Esophagus muscularis mucosa (tissue), 4 donors: ENCODE measurements around the gene DRG2.

Experiments used
- EP300 ChIP-seq: sonication (generic); formaldehyde crosslinking; IDR thresholded peaks from one replicate; pipeline ENCODE4 v1.6.1; 2017; ENCODE audit warnings: antibody characterized with exemption
- POLR2AphosphoS5 ChIP-seq, 2 donors: sonication (generic); formaldehyde crosslinking; IDR thresholded peaks; one replicate each; pipeline ENCODE4 v1.6.1; 2017; ENCODE audit warnings: antibody characterized with exemption in 2 of 2
- TF ChIP-seq, protein P1 (sequence below), 3 experiments: fragments of 200-600 bp in 2 of 3; fragments of 450-650 bp in 1 of 3; sonication (generic) in 2 of 3; IDR thresholded peaks; one replicate each; pipeline ENCODE4 v1.5.1; 2017 to 2019; ENCODE audit warnings: antibody characterized with exemption in 3 of 3, mild to moderate bottlenecking in 2 of 3, moderate library complexity in 1 of 3

DNA sequence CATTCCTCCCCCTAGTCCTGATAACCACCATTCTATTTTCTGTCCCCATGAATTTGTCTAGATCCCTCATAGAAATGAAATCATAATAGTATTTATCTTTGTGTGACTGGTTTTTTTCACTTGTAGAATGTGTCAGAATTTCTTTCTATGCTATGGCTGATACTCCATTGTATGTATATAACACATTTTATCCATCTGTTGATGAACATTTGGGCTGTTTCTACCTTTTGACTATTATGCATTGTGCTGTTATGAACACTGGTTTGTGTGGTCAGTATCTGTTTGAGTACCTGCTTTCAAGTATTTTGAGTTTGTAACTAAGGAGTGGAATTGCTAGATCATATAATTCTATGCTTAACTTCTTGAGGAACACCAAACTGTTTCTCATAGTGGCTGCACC is 16.0 kb upstream of the DRG2 start:
- TF ChIP-seq, protein P1, sequence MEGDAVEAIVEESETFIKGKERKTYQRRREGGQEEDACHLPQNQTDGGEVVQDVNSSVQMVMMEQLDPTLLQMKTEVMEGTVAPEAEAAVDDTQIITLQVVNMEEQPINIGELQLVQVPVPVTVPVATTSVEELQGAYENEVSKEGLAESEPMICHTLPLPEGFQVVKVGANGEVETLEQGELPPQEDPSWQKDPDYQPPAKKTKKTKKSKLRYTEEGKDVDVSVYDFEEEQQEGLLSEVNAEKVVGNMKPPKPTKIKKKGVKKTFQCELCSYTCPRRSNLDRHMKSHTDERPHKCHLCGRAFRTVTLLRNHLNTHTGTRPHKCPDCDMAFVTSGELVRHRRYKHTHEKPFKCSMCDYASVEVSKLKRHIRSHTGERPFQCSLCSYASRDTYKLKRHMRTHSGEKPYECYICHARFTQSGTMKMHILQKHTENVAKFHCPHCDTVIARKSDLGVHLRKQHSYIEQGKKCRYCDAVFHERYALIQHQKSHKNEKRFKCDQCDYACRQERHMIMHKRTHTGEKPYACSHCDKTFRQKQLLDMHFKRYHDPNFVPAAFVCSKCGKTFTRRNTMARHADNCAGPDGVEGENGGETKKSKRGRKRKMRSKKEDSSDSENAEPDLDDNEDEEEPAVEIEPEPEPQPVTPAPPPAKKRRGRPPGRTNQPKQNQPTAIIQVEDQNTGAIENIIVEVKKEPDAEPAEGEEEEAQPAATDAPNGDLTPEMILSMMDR (IDR thresholded peaks at IDR 0.05): no peak
- TF ChIP-seq POLR2AphosphoS5 (IDR thresholded peaks at IDR 0.05) (no peak), EP300 (no peak)
